ENCODE data around the gene ULK2. TPM values are rescaled to one million over a fixed set of nuclear protein-coding genes. Genes with fewer than 3 reads are reported as not detected.

ULK2 gene
- total RNA-seq, 4 donors from 2014 or later = 24.0 to 32.8 (median 30.5) TPM

- TF ChIP-seq CTCF (IDR thresholded peaks at IDR 0.05; ENCODE audit: low read depth) = no peak
These were observed 9.7 kb upstream of the ULK2 start for GRCh38 chr17:19877364-19877945.

GRCh38 chr17:19876529-19877161 lies 8.9 kb upstream of the ULK2 start:
- no peak for TF ChIP-seq CTCF (IDR thresholded peaks at IDR 0.05; ENCODE audit: low read depth)

- no peak for TF ChIP-seq CTCF (IDR thresholded peaks at IDR 0.05; ENCODE audit: low read depth)
These were observed 6.5 kb upstream of the ULK2 start for GRCh38 chr17:19874256-19874655.

- no peak for TF ChIP-seq CTCF (IDR thresholded peaks at IDR 0.05; ENCODE audit: low read depth)
These were observed 5.6 kb upstream of the ULK2 start for GRCh38 chr17:19873346-19873745.

- TF ChIP-seq CTCF (IDR thresholded peaks at IDR 0.05; ENCODE audit: low read depth) = no peak
These were observed 301 bp upstream of the ULK2 start for GRCh38 chr17:19868079-19868395.

- TF ChIP-seq CTCF (IDR thresholded peaks at IDR 0.05; ENCODE audit: low read depth) = no peak
These were observed 732 bp downstream of the ULK2 start for GRCh38 chr17:19867079-19867328.

- no peak for TF ChIP-seq CTCF (IDR thresholded peaks at IDR 0.05; ENCODE audit: low read depth)
These were observed 2.7 kb downstream of the ULK2 start for GRCh38 chr17:19865021-19865420.
